GM12874 (cell line): ENCODE measurements around the gene HMGXB3.

Source experiments
- TF ChIP-seq, protein P1 (sequence below): IDR thresholded peaks from 2 replicates; pipeline ENCODE4 v1.5.1; 2011; ENCODE audit warnings: low read depth, mild to moderate bottlenecking, control low read depth, low read length, moderate library complexity; ENCODE audit not compliant: insufficient read depth

The HMGXB3 gene

DNA sequence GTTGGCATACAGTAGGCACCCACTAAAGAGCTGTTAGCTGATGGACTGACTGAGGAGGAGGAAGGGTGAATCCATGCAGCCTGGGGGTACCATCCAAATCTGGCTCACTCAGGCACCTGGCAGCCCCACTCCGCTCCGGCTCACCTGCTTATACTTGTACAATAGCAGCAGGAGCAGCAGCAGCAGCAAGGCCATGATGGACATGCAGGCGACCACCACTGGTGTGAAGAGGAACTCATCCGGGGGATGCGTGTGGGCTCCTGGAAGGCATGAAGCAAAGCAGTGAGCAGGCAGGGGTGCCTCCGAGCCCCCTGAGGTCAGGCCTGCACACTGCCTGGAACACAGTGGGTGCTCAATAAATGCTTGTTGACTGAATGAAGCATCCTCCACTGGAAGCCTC lies 67.5 kb downstream of the HMGXB3 start:
- TF ChIP-seq, protein P1, sequence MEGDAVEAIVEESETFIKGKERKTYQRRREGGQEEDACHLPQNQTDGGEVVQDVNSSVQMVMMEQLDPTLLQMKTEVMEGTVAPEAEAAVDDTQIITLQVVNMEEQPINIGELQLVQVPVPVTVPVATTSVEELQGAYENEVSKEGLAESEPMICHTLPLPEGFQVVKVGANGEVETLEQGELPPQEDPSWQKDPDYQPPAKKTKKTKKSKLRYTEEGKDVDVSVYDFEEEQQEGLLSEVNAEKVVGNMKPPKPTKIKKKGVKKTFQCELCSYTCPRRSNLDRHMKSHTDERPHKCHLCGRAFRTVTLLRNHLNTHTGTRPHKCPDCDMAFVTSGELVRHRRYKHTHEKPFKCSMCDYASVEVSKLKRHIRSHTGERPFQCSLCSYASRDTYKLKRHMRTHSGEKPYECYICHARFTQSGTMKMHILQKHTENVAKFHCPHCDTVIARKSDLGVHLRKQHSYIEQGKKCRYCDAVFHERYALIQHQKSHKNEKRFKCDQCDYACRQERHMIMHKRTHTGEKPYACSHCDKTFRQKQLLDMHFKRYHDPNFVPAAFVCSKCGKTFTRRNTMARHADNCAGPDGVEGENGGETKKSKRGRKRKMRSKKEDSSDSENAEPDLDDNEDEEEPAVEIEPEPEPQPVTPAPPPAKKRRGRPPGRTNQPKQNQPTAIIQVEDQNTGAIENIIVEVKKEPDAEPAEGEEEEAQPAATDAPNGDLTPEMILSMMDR = no peak

DNA sequence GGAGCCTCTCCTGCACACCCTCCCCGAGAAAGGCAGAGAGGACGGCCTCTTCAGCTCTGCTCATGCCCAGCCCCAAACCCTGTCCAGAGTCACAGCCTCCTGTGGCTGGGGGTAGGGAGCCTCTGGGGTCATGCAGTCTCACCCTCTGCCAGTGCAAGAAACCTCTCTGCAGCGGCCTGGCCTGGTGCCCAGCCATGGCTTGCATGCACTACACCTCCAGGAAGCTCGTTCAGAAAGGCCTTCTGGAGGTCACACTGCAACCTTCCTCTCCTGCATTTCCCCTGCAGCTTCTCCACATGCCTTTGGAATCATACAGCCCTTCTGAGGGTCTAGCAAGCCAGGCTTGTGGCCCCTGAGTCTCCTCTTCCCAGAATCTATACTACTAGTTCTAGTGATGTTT lies 67.9 kb downstream of the HMGXB3 start:
- TF ChIP-seq, protein P1 = no peak

DNA sequence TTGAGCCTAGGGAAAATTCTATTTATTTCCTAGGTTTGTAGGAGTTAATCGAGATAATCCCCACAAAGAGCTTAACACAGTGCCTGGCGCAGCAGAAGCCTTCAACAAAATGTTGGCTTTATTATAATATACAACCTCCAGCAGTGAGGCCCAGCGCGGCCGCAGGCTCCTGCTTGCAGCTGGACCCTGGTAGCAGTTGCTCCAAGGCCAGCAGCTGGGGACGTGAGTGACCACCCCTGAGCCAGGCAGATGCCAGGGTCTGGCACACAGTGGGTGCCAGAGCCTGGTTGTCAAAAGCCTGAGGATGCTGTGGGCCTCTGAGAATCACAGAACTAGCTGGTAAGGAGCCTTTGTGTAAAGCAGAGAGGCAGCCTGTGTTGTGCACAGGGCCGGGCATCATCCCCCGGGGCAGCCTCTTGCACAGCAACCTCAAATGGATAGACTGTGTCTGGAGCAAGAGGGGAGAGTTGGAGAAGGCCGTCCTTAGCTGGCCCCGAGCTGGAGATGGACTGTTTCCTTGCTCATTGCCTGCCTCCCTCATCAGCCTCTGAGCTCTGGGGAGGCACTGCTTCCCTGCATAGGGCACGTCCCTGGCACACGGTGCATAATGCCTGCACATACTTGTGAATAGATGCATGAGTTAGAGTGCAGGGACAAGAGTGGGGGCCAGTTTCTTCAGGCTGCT lies 68.6 kb downstream of the HMGXB3 start:
- TF ChIP-seq, protein P1 = no peak

DNA sequence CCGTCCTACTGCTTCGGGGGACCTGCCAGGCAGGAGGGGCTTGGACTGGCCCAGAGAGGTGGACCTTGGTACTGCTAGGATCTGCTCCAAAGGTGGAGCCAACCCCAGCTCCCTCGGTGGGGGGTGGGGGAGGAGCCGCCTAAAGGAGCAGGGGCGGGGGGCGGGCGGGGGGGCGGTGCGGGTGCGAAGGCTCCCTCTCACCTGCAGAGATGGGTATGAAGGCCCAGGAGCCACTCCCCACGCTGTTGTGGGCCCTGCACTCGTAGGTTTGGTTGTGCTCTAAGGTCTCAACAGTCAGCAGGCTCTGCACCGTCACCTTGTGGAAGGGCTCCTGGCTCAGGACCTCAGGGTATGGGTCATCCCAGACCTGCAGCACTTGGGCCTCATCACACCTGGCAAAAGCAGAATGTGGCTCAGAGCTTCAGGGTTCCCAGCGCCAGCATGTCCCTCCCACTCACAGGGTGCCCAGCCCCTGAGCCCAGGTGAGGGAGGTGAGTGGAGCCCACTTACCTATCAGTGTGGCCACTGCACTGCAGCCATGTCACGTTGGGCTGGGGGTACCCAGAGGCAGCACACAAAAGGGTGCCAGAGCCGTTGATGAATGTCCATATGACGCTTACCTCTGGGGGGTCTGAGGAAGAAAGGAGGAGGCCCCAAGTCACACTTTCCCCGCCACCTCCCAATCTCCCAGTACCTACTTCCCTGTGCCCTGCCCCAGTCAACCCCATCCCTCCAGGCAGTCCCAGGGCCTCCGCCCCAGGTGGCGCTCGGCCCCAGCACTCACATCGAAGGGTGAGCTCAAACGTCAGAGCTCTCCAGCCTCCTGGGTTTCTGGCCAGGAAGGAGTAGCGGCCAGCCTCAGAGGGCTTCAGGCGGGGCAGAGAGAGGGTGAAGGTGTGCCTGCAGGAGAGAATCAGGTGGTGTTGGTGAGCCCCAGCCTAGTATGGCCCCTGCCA lies 69.4 kb downstream of the HMGXB3 start:
- TF ChIP-seq, protein P1 = no peak

DNA sequence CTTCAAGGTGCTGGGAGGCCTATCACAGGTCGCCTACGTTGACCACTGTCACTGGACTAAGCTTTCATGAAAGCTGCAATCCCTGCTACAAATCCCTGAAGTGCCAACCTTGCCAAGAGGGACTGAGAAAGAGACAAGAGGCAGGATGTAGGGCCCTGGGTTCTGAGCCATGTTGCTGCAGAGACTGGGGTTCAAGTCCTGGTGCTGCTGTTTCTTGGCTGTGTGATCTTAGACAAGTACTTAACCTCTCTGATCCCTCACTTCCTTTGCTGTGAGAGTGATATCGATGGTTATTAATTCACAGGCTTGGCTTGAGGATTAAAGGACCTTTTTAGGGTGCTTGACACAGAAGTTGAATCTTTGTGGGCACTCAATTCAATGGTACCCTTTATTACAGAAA lies 70.3 kb downstream of the HMGXB3 start:
- TF ChIP-seq, protein P1 = no peak

DNA sequence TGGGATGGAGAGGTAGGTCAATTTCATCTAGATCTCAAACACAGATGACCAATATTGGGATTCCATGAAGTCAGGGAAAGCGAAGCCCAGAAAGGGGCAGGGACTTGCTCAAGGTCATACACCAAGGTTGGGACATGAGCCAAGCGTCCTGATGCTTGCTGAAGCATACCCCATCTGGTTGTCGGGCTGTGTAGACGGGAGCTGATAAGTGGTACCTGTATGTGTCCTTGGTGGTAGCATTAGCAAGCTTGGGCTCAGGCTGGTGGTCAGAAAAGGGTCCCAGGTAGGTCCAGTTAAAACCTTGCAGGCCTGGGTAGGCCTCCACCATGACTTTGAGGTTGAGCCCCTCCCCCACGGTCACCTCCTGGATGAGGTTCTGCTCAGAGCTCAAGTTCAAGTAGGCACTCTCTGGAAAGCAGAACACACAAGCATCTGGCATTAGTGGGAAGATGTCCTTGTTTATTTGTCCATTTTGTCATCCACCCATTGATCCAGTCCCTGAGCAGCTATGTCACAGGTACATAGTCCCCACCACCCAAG lies 72.6 kb downstream of the HMGXB3 start:
- TF ChIP-seq, protein P1 = no peak

DNA sequence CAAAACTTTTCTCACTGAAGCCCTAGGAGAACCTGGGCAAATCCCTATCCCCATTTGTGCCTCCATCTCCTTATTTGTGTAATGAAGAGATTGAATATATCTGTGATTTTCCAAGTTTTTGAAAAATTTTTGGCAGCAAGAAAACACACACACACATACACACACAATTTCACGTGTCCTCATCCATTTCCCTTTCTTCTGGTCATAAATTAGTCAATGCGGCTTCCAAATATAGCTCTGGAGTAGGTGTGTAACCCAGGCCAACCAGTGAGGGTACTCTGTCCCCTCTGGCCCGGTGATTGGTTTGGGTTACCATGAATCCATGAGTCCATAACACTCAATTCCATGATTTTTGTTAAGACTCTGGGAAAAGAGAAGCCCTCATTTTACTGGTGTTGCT lies 73.1 kb downstream of the HMGXB3 start:
- TF ChIP-seq, protein P1 = no peak
